Measurements from ENCODE around the gene PTPRE.

The PTPRE gene

DNA sequence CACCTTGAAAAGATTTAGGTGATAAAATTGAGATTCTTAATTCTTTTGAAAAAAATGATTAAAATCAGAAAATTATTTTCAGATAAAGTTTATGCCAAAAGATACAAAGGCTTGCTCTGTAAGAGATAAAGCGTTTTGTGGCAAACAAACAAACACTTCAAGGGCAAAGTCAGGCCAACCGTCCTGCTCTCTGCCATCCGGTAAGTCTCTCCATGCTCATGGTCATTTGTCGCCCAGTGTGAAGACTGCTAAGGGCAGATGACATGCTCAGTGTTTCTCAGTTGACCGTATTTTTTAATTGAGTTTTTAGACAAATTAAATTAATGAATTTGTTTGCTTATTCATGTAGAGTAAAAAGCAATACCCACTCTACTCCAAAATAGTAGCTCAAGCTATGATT, 60.0 kb downstream of the PTPRE start:
- H3K27ac ChIP-seq, result no peak overlapping the region

DNA sequence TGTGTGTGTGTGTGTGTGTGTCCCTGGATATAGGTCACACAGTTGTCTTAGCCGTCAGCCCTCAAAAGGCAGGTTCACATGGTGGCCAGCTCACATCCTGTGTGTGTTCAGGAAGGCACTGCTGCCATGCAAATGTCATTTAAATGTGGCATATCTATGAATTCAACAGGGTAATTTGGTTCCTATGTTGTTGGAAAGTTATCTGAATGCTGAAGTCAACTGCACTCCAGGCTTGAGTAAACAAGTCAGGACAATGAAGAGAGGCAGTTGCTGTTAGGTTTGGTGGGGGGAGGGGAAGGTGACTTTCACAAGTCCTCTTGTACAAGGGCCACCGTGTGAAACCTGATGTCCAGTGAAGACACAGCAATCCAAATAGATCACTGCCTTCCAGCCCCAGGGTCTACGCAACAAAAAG, 61.1 kb downstream of the PTPRE start:
- TF ChIP-seq, protein P1, sequence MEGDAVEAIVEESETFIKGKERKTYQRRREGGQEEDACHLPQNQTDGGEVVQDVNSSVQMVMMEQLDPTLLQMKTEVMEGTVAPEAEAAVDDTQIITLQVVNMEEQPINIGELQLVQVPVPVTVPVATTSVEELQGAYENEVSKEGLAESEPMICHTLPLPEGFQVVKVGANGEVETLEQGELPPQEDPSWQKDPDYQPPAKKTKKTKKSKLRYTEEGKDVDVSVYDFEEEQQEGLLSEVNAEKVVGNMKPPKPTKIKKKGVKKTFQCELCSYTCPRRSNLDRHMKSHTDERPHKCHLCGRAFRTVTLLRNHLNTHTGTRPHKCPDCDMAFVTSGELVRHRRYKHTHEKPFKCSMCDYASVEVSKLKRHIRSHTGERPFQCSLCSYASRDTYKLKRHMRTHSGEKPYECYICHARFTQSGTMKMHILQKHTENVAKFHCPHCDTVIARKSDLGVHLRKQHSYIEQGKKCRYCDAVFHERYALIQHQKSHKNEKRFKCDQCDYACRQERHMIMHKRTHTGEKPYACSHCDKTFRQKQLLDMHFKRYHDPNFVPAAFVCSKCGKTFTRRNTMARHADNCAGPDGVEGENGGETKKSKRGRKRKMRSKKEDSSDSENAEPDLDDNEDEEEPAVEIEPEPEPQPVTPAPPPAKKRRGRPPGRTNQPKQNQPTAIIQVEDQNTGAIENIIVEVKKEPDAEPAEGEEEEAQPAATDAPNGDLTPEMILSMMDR (IDR thresholded peaks at IDR 0.05; ENCODE audit: low read depth, low read length), result no peak
- H3K27ac ChIP-seq, result no peak overlapping the region
- H3K9me3 ChIP-seq (ENCODE audit: severe bottlenecking), result no peaks in the 10 kb centered on the region
- H3K36me3 ChIP-seq, result no peaks in the 10 kb centered on the region
- no peak for DNase-seq
- H3K27me3 ChIP-seq (ENCODE audit: insufficient read depth, low read depth, severe bottlenecking), result no peaks in the 10 kb centered on the region
- no peak overlapping the region for H3K4me3 ChIP-seq (ENCODE audit: low read depth, low read length)

More for the DNA sequence above, 60.0 kb downstream of the PTPRE start:
- DNase-seq, result no peak
- H3K9me3 ChIP-seq (ENCODE audit: severe bottlenecking), result no peaks in the 10 kb centered on the region
- TF ChIP-seq, protein P1 (IDR thresholded peaks at IDR 0.05; ENCODE audit: low read depth, low read length), result no peak
- H3K27me3 ChIP-seq (ENCODE audit: insufficient read depth, low read depth, severe bottlenecking), result no peaks in the 10 kb centered on the region
- no peaks in the 10 kb centered on the region for H3K36me3 ChIP-seq
- no peak overlapping the region for H3K4me3 ChIP-seq (ENCODE audit: low read depth, low read length)

DNA sequence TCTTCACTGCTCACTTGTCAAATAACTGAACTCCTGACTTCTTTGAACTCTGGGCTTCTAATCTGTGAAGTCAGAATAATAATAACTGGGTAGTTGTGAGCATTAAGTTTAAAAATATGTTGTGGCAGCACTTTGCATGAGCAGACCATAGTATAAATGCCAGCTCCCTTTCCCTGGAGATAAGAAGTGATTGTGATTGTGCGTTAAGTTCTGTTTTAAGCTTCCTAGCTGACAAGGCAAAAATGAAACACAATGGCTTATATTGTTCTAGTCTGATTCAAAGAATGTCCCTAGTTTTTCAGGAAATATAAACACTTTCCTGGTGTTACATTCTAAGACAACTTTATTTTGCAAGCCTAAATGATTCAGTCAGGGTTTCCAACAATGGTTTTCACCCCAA, 61.8 kb downstream of the PTPRE start:
- H3K36me3 ChIP-seq, result no peaks in the 10 kb centered on the region
- no peaks in the 10 kb centered on the region for H3K9me3 ChIP-seq (ENCODE audit: severe bottlenecking)
- no peak for DNase-seq
- no peak overlapping the region for H3K27ac ChIP-seq
- H3K4me3 ChIP-seq (ENCODE audit: low read depth, low read length), result no peak overlapping the region
- TF ChIP-seq, protein P1 (IDR thresholded peaks at IDR 0.05; ENCODE audit: low read depth, low read length), result no peak
- no peaks in the 10 kb centered on the region for H3K27me3 ChIP-seq (ENCODE audit: insufficient read depth, low read depth, severe bottlenecking)

DNA sequence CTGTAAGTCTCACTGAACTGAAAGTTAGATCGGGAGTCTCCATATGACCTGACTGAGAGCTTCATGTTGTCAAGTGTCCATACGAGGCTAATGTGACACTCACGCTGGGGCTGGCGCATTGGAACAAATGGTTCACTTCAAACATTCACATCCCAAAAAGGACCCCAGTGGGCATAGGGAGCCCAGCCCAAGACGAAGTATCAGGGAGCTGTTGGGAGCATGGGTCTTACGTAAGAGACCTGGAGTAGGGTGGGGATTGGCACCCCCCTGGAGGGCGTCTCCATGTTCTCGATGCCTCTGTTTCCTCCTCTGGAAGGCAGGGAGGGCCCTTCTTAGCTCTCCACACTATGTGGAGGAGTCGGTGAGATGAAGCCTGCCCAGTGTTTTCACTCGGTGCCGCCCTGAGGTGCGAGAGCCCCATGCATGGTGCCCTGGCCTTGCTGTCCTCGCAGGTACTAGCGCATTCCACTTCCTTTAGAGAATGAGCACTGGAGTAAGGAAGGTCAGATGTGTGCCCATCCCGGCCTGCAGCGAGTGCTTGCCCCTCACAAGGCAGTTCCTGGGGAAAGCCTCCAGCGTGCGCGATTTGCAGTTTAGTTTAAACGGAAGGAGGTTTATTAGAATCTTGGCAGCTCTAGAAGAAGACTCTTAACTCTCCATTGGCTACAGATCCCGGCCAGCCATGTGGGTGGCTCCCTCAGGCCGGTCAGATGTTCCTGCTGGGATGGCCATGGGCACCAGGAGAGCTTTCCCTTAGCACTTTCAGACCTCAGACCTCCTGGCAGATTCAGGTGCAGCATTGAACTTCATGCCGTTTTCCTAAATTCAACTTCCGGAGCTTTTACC, 64.4 kb downstream of the PTPRE start:
- Histone ChIP-seq H3K27me3 (ENCODE audit: insufficient read depth, low read depth, severe bottlenecking) (no peaks in the 10 kb centered on the region), H3K9me3 (ENCODE audit: severe bottlenecking) (no peaks in the 10 kb centered on the region), H3K36me3 (no peaks in the 10 kb centered on the region), H3K27ac (no peak overlapping the region), H3K4me3 (ENCODE audit: low read depth, low read length) (no peak overlapping the region)
- TF ChIP-seq, protein P1 (IDR thresholded peaks at IDR 0.05; ENCODE audit: low read depth, low read length), result no peak
- DNase-seq, result no peak

DNA sequence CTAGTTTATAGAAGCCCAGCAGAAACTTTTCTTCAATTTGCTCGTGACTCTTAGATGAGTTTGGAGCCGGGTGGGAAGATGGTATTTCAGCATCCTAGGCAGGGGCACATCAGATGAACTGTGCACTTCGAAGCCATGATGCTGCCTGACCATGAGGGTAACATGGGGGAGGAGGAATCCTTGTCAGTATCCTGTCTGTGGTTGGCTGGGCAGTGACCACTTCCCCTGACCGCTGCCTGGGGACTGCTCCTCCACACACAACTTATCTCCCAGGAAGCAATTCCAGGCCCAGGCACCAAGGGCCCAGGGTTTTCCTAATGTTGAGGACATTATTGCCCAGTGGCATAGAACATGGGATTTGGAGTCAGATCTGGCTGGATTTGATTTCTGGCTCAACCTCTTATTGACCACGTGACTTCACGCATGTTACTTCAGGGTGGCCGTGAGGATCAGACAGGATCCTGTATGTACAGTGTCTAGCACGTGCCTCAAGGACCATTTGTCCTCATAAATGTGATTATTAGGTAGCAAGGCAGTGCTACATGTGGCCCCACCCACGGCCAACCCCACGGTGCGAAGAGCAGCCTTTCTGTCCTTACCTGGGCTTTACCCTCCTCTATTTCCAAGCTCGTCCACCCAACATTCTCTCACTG, 65.2 kb downstream of the PTPRE start:
- H3K4me3 ChIP-seq (ENCODE audit: low read depth, low read length), result no peak overlapping the region
- no peaks in the 10 kb centered on the region for H3K27me3 ChIP-seq (ENCODE audit: insufficient read depth, low read depth, severe bottlenecking)
- no peak for DNase-seq
- TF ChIP-seq, protein P1 (IDR thresholded peaks at IDR 0.05; ENCODE audit: low read depth, low read length), result no peak
- H3K27ac ChIP-seq, result no peak overlapping the region
- H3K9me3 ChIP-seq (ENCODE audit: severe bottlenecking), result no peaks in the 10 kb centered on the region
- no peaks in the 10 kb centered on the region for H3K36me3 ChIP-seq
